HL-60 (cell line): ENCODE measurements around the gene TECTB.

ENCODE experiments used
- CTCF ChIP-seq: IDR thresholded peaks from one replicate; pipeline ENCODE4 v1.5.1; 2011; ENCODE audit warnings: low read length, control low read depth, inconsistent platforms; ENCODE audit not compliant: insufficient read depth
- POLR2AphosphoS5 ChIP-seq: IDR thresholded peaks from 2 replicates; pipeline ENCODE4 v1.6.1; 2012; ENCODE audit warnings: low read depth
- TF ChIP-seq, protein P1 (sequence below): IDR thresholded peaks from 2 replicates; pipeline ENCODE4 v1.6.1; 2012; ENCODE audit warnings: low read depth; ENCODE audit not compliant: insufficient replicate concordance

DNA sequence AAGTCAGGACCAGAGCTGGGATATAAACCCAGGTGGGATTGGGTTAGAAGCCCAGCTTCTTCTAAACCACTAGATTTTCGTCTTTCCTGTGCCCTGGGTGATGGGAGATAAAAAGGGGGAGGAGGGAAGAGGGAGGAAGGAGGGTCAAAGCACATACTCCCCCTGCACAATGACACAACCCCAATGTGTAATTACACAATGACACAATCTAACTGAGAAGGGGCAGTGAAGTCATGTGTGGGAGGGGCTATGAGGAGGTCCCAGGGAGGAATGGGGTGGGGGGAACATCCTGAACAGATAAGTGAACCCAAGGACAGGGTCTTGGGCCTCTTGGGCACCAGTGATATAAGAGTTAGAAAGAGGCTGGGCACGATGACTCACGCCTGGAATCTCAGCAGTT is 44.5 kb downstream of the TECTB start:
- no peak for TF ChIP-seq CTCF
- TF ChIP-seq POLR2AphosphoS5: no peak
- TF ChIP-seq, protein P1, sequence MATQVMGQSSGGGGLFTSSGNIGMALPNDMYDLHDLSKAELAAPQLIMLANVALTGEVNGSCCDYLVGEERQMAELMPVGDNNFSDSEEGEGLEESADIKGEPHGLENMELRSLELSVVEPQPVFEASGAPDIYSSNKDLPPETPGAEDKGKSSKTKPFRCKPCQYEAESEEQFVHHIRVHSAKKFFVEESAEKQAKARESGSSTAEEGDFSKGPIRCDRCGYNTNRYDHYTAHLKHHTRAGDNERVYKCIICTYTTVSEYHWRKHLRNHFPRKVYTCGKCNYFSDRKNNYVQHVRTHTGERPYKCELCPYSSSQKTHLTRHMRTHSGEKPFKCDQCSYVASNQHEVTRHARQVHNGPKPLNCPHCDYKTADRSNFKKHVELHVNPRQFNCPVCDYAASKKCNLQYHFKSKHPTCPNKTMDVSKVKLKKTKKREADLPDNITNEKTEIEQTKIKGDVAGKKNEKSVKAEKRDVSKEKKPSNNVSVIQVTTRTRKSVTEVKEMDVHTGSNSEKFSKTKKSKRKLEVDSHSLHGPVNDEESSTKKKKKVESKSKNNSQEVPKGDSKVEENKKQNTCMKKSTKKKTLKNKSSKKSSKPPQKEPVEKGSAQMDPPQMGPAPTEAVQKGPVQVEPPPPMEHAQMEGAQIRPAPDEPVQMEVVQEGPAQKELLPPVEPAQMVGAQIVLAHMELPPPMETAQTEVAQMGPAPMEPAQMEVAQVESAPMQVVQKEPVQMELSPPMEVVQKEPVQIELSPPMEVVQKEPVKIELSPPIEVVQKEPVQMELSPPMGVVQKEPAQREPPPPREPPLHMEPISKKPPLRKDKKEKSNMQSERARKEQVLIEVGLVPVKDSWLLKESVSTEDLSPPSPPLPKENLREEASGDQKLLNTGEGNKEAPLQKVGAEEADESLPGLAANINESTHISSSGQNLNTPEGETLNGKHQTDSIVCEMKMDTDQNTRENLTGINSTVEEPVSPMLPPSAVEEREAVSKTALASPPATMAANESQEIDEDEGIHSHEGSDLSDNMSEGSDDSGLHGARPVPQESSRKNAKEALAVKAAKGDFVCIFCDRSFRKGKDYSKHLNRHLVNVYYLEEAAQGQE: no peak
